IMR-90 (cell line): Measurements from ENCODE around the gene UBE2A. TPM values are rescaled to one million over a fixed set of nuclear protein-coding genes. Genes with fewer than 3 reads are reported as not detected.

ENCODE experiments used
- ATAC-seq: fragments of 200-7000 bp; cut with Tn5 transposase; 2 replicates; pipeline ENCODE4 v1.9.1; 2020; ENCODE audit warnings: low read depth, mild to moderate bottlenecking, moderate library complexity
- BruUV-seq: library from RNA; stranded (reverse); fragments of 400-500 nt; replicated peaks from 2 replicates; lab custom pipeline; 2021; lab: Mats Ljungman, UMichigan
- CTCF ChIA-PET: fragments of 300-600 bp; formaldehyde crosslinking; extraction: SDS; loops from one replicate; lab custom pipeline; 2021; ENCODE audit warnings: antibody characterized with exemption; lab: Yijun Ruan, JAX
- POLR2A ChIA-PET: fragments of 300-600 bp; sonication (Branson Sonifier 250); formaldehyde crosslinking; loops from one replicate; lab custom pipeline; 2022; ENCODE audit warnings: antibody characterized with exemption; ENCODE audit not compliant: unreplicated experiment; lab: Charles Lee
- DNase-seq: peaks from one replicate; pipeline ENCODE4 v3.0.0; 2013
- H2AFZ ChIP-seq: replicated peaks from 2 replicates; pipeline ENCODE3; 2013; ENCODE audit warnings: low read length, mild to moderate bottlenecking; ENCODE audit not compliant: poor library complexity
- H2AK5ac ChIP-seq: 2 replicates; pipeline ENCODE4 v1.6.1; 2013; ENCODE audit warnings: low read depth, low read length, inconsistent platforms
- H2AK9ac ChIP-seq: replicated peaks from 2 replicates; pipeline ENCODE3; 2013; ENCODE audit warnings: mild to moderate bottlenecking, low read depth, low read length, moderate library complexity; ENCODE audit not compliant: poor library complexity
- H2BK120ac ChIP-seq: 2 replicates; pipeline ENCODE4 v1.6.1; 2013; ENCODE audit warnings: low read depth, low read length, inconsistent platforms
- H2BK15ac ChIP-seq: 3 replicates; pipeline ENCODE4 v1.6.1; 2013; ENCODE audit warnings: low read depth, low read length, inconsistent platforms
- H2BK20ac ChIP-seq: 2 replicates; pipeline ENCODE4 v1.6.1; 2013; ENCODE audit warnings: low read depth, mild to moderate bottlenecking, inconsistent platforms, low read length, moderate library complexity
- H2BK5ac ChIP-seq: 2 replicates; pipeline ENCODE4 v1.6.1; 2013; ENCODE audit warnings: mild to moderate bottlenecking, low read depth, low read length, inconsistent platforms; ENCODE audit not compliant: poor library complexity, severe bottlenecking
- H3K14ac ChIP-seq: replicated peaks from 2 replicates; pipeline ENCODE4 v1.6.1; 2013; ENCODE audit warnings: low read depth, low read length, inconsistent platforms
- H3K18ac ChIP-seq: 2 replicates; pipeline ENCODE4 v1.6.1; 2013; ENCODE audit warnings: low read depth, low read length, control low read depth
- H3K23ac ChIP-seq: 2 replicates; pipeline ENCODE4 v1.6.1; 2013; ENCODE audit warnings: low read depth, low read length, inconsistent platforms
- H3K27ac ChIP-seq: 2 replicates; pipeline ENCODE4 v1.5.1; 2013; ENCODE audit warnings: mild to moderate bottlenecking, control low read depth, low read length; ENCODE audit not compliant: insufficient read depth
- H3K27me3 ChIP-seq: 2 replicates; pipeline ENCODE4 v1.6.1; 2013; ENCODE audit warnings: low read length; ENCODE audit not compliant: control insufficient read depth, insufficient read depth
- H3K36me3 ChIP-seq: 2 replicates; pipeline ENCODE4 v1.6.1; 2013; ENCODE audit warnings: low read length, mixed read lengths; ENCODE audit not compliant: control insufficient read depth, insufficient read depth
- H3K4ac ChIP-seq: 2 replicates; pipeline ENCODE4 v1.6.1; 2013; ENCODE audit warnings: low read depth, low read length, inconsistent platforms
- H3K4me1 ChIP-seq: 2 replicates; pipeline ENCODE4 v1.6.1; 2013; ENCODE audit warnings: low read length, mixed read lengths; ENCODE audit not compliant: control insufficient read depth, insufficient read depth
- H3K4me2 ChIP-seq: 2 replicates; pipeline ENCODE4 v1.6.1; 2013; ENCODE audit warnings: low read depth, mild to moderate bottlenecking, control low read depth, low read length, moderate library complexity
- H3K4me3 ChIP-seq: 2 replicates; pipeline ENCODE4 v1.5.1; 2013; ENCODE audit warnings: low read depth, mild to moderate bottlenecking, control low read depth, low read length, moderate library complexity; ENCODE audit not compliant: insufficient read depth
- H3K56ac ChIP-seq: 2 replicates; pipeline ENCODE4 v1.6.1; 2013; ENCODE audit warnings: low read length, inconsistent platforms; ENCODE audit not compliant: insufficient read depth; ENCODE audit errors: extremely low read depth
- H3K79me1 ChIP-seq, 2 experiments: 2 replicates each; pipeline ENCODE4 v1.6.1; 2013; ENCODE audit warnings: low read length in 2 of 2, inconsistent platforms in 1 of 2, low read depth in 1 of 2
- H3K9ac ChIP-seq: 2 replicates; pipeline ENCODE4 v1.6.1; 2013; ENCODE audit warnings: low read depth, low read length, control low read depth
- H3K9me1 ChIP-seq: 2 replicates; pipeline ENCODE4 v1.6.1; 2013; ENCODE audit warnings: low read length, inconsistent platforms; ENCODE audit not compliant: insufficient read depth
- H3K9me3 ChIP-seq: 2 replicates; pipeline ENCODE4 v1.6.1; 2013; ENCODE audit warnings: low read length; ENCODE audit not compliant: control insufficient read depth, insufficient read depth
- H4K20me1 ChIP-seq: 2 replicates; pipeline ENCODE4 v1.6.1; 2013; ENCODE audit warnings: low read length, inconsistent platforms; ENCODE audit not compliant: insufficient read depth
- H4K5ac ChIP-seq: 2 replicates; pipeline ENCODE4 v1.6.1; 2013; ENCODE audit warnings: mild to moderate bottlenecking, low read depth, low read length, control low read depth
- H4K8ac ChIP-seq, 2 experiments: 2 replicates each; pipeline ENCODE4 v1.6.1; 2013; ENCODE audit warnings: low read depth in 2 of 2, low read length in 2 of 2, control low read depth in 1 of 2, inconsistent platforms in 1 of 2
- H4K91ac ChIP-seq: 2 replicates; pipeline ENCODE4 v1.6.1; 2013; ENCODE audit warnings: low read depth, low read length, inconsistent platforms; ENCODE audit not compliant: insufficient read depth
- BHLHE40 ChIP-seq: fragments of 150-350 bp; IDR thresholded peaks from 2 replicates; pipeline ENCODE4 v1.6.1; 2016; ENCODE audit warnings: mild to moderate bottlenecking, low read depth, low read length
- CEBPB ChIP-seq: IDR thresholded peaks from 2 replicates; pipeline ENCODE4 v1.6.1; 2012; ENCODE audit warnings: low read depth, low read length, improper control_type of control experiment
- CHD1 ChIP-seq: IDR thresholded peaks from 2 replicates; pipeline ENCODE4 v1.6.1; 2012; ENCODE audit warnings: low read depth, low read length, improper control_type of control experiment
- FOS ChIP-seq: fragments of 150-350 bp; IDR thresholded peaks from 2 replicates; pipeline ENCODE4 v1.6.1; 2016; ENCODE audit warnings: low read depth, low read length
- MAFK ChIP-seq: IDR thresholded peaks from 2 replicates; pipeline ENCODE4 v1.6.1; 2012; ENCODE audit warnings: low read depth, low read length, improper control_type of control experiment
- MAZ ChIP-seq: IDR thresholded peaks from 2 replicates; pipeline ENCODE4 v1.6.1; 2012; ENCODE audit warnings: low read depth, mild to moderate bottlenecking, low read length, improper control_type of control experiment, moderate library complexity, borderline replicate concordance
- MXI1 ChIP-seq: IDR thresholded peaks from 2 replicates; pipeline ENCODE4 v1.6.1; 2012; ENCODE audit warnings: low read depth, mild to moderate bottlenecking, low read length, moderate library complexity, borderline replicate concordance
- NFE2L2 ChIP-seq: fragments of 150-350 bp; IDR thresholded peaks from 2 replicates; pipeline ENCODE4 v1.6.1; 2016; ENCODE audit warnings: low read depth, mild to moderate bottlenecking, low read length
- POLR2A ChIP-seq: IDR thresholded peaks from 2 replicates; pipeline ENCODE4 v1.6.1; 2012; ENCODE audit warnings: mild to moderate bottlenecking, low read depth, low read length
- RAD21 ChIP-seq: IDR thresholded peaks from 2 replicates; pipeline ENCODE4 v1.6.1; 2012; ENCODE audit warnings: low read length, improper control_type of control experiment
- RCOR1 ChIP-seq: IDR thresholded peaks from 2 replicates; pipeline ENCODE4 v1.6.1; 2012; ENCODE audit warnings: mild to moderate bottlenecking, low read length, improper control_type of control experiment; ENCODE audit not compliant: insufficient replicate concordance
- RFX5 ChIP-seq: IDR thresholded peaks from 2 replicates; pipeline ENCODE4 v1.8.0; 2012; ENCODE audit warnings: low read depth, mild to moderate bottlenecking, low read length, moderate library complexity
- SMC3 ChIP-seq: fragments of 150-350 bp; IDR thresholded peaks from 2 replicates; pipeline ENCODE4 v1.6.1; 2016; ENCODE audit warnings: low read depth, mild to moderate bottlenecking, antibody characterized with exemption, low read length, moderate library complexity
- WGBS, 2 experiments: methylation state at CpG; one replicate each; pipeline versions ENCODE4 v1.1.5 to v1.1.7; 2013; ENCODE audit warnings: missing lambda C conversion rate in 2 of 2; ENCODE audit not compliant: insufficient read length in 1 of 2; ENCODE audit errors: extremely low coverage in 2 of 2; 5-methylcytosine and 5-hydroxymethylcytosine counted together
- dilution Hi-C: fragments of 300-500 bp; cut with HindIII; formaldehyde crosslinking; loops from one replicate; pipeline ENCODE4 v1.14.3; 2018; ENCODE audit warnings: low sequenced_read_pairs; ENCODE audit not compliant: unreplicated experiment
- in situ Hi-C: fragments of 300-500 bp; cut with MboI; formaldehyde crosslinking; loops from 3 replicates; pipeline ENCODE4 v1.14.3; 2019; ENCODE audit warnings: low sequenced_read_pairs, inconsistent platforms, mixed read lengths
- intact Hi-C: fragments of 100-400 bp; cut with micrococcal nuclease; formaldehyde crosslinking; loops from 2 replicates; pipeline ENCODE4 v1.10.0; 2022
- polyA plus RNA-seq, 3 experiments: library from polyadenylated mRNA; depleted of rRNA; stranded (reverse); fragments of >200 nt; gene quantifications; 2 replicates each; pipeline ENCODE4 v1.2.3, GENCODE V29; 2012; ENCODE audit warnings: low replicate concordance in 1 of 3
- total RNA-seq: library from RNA; depleted of rRNA; stranded (reverse); fragments of >200 nt; gene quantifications from 2 replicates; pipeline ENCODE4 v1.2.3, GENCODE V29; 2012
- TF ChIP-seq, protein P1 (sequence below): conservative IDR thresholded peaks from 2 replicates; pipeline ENCODE4 v1.5.1; 2012; ENCODE audit warnings: mild to moderate bottlenecking, low read depth, low read length, improper control_type of control experiment
- TF ChIP-seq, protein P2 (sequence below): fragments of 150-350 bp; IDR thresholded peaks from 2 replicates; pipeline ENCODE4 v1.6.1; 2016; ENCODE audit warnings: low read depth, mild to moderate bottlenecking, low read length, moderate library complexity, borderline replicate concordance
- TF ChIP-seq, protein P3 (sequence below): fragments of 150-350 bp; IDR thresholded peaks from 2 replicates; pipeline ENCODE4 v1.6.1; 2017; ENCODE audit warnings: mild to moderate bottlenecking, antibody characterized with exemption, low read length, low read depth

Gene UBE2A
- total and polyA plus RNA-seq, 2 of the 4 experiments (the other 2 are of a cell fraction), result 12.9 to 50.5 TPM

DNA sequence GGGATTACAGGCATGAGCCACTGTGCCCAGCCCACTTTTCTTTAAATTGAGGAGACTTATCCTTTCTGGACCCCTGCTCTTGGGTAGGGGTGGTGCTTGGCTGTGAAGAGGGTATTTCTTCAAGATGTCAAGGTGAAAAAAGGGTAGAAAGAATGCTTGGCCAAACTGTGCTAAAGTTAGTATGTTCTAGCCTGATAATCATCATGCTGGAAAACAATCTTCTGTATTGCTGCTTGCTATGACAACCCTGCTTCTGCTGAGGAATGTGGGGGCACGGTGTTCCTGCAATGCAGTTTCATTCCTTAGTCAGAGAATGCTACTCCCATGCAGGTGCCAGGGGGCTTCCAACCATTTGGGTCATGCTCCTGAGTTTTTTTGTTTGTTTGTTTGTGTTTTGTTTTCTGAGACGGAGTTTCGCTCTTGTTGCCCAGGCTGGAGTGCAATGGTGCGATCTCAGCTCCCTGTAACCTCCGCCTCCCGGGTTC is 4.0 kb upstream of the UBE2A start:
- no peak overlapping the region for H3K4me2 ChIP-seq
- H4K20me1 ChIP-seq, result no peaks in the 10 kb centered on the region
- intact Hi-C loops (no loop called here), in situ Hi-C loops (no loop called here), dilution Hi-C loops (no loop called here)
- no TSS peak for BruUV-seq
- H3K9ac ChIP-seq, result no peak overlapping the region
- no peak overlapping the region for H2AK5ac ChIP-seq
- peaks cover 2% of the 10 kb centered on the region for H3K4me1 ChIP-seq
- ChIA-PET CTCF (no interaction called here), POLR2A (no interaction called here)
- TF ChIP-seq POLR2A (no peak), RAD21 (no peak), MAFK (no peak), CHD1 (no peak), NFE2L2 (no peak), RCOR1 (no peak), SMC3 (no peak), MAZ (no peak), MXI1 (no peak), CEBPB (no peak), FOS (no peak), BHLHE40 (no peak), RFX5 (no peak)
- TF ChIP-seq, protein P1, sequence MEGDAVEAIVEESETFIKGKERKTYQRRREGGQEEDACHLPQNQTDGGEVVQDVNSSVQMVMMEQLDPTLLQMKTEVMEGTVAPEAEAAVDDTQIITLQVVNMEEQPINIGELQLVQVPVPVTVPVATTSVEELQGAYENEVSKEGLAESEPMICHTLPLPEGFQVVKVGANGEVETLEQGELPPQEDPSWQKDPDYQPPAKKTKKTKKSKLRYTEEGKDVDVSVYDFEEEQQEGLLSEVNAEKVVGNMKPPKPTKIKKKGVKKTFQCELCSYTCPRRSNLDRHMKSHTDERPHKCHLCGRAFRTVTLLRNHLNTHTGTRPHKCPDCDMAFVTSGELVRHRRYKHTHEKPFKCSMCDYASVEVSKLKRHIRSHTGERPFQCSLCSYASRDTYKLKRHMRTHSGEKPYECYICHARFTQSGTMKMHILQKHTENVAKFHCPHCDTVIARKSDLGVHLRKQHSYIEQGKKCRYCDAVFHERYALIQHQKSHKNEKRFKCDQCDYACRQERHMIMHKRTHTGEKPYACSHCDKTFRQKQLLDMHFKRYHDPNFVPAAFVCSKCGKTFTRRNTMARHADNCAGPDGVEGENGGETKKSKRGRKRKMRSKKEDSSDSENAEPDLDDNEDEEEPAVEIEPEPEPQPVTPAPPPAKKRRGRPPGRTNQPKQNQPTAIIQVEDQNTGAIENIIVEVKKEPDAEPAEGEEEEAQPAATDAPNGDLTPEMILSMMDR, result no peak
- TF ChIP-seq, protein P2, sequence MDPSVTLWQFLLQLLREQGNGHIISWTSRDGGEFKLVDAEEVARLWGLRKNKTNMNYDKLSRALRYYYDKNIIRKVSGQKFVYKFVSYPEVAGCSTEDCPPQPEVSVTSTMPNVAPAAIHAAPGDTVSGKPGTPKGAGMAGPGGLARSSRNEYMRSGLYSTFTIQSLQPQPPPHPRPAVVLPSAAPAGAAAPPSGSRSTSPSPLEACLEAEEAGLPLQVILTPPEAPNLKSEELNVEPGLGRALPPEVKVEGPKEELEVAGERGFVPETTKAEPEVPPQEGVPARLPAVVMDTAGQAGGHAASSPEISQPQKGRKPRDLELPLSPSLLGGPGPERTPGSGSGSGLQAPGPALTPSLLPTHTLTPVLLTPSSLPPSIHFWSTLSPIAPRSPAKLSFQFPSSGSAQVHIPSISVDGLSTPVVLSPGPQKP, result no peak
- TF ChIP-seq, protein P3, sequence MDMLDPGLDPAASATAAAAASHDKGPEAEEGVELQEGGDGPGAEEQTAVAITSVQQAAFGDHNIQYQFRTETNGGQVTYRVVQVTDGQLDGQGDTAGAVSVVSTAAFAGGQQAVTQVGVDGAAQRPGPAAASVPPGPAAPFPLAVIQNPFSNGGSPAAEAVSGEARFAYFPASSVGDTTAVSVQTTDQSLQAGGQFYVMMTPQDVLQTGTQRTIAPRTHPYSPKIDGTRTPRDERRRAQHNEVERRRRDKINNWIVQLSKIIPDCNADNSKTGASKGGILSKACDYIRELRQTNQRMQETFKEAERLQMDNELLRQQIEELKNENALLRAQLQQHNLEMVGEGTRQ, result no peak
- no peak for ATAC-seq
- H3K23ac ChIP-seq, result no peak overlapping the region
- H3K36me3 ChIP-seq, result no peaks in the 10 kb centered on the region
- no peak overlapping the region for H3K27ac ChIP-seq
- no peak overlapping the region for H3K14ac ChIP-seq
- no peak overlapping the region for H3K4ac ChIP-seq
- H2BK15ac ChIP-seq, result no peak overlapping the region
- no peak overlapping the region for H3K56ac ChIP-seq
- H2BK120ac ChIP-seq, result no peak overlapping the region
- no peak overlapping the region for H2AK9ac ChIP-seq
- H3K27me3 ChIP-seq, result no peaks in the 10 kb centered on the region
- no peaks in the 10 kb centered on the region for H3K9me1 ChIP-seq
- no peak overlapping the region for H4K8ac ChIP-seq
- H2BK5ac ChIP-seq, result no peak overlapping the region
- peaks cover 4 to 5% of the 10 kb centered on the region in 2 experiments; a peak in 1 of 4 replicates for H3K79me1 ChIP-seq
- no peak for DNase-seq
- no peak overlapping the region for H4K91ac ChIP-seq
- H3K4me3 ChIP-seq, result no peak overlapping the region
- no peaks in the 10 kb centered on the region for H3K9me3 ChIP-seq
- no peak overlapping the region for H2BK20ac ChIP-seq
- H4K5ac ChIP-seq, result no peak overlapping the region
- no peak overlapping the region for H2AFZ ChIP-seq
- 71% methylated on average over 6 of the region's 6 CpGs; no CpG with 5 or more reads in 1 of the 2 experiments for WGBS, 2 experiments
- H3K18ac ChIP-seq, result no peak overlapping the region
